Stromal cell of bone marrow (primary cell): ENCODE data around the gene C1QTNF1.
"Not testable (repeated sequence)": the region's sequence is repeated elsewhere in the genome, so short reads cannot be mapped to it uniquely, and the experiment has no call there.

Experiments used
- DNase-seq: peaks from one replicate; pipeline ENCODE4 v3.0.0-alpha.2; 2012; ENCODE audit warnings: low read depth

Gene C1QTNF1

GRCh38 chr17:79055197-79055596, 31.2 kb downstream of the C1QTNF1 start:
- peak; percentile 61 for DNase-seq

DNA sequence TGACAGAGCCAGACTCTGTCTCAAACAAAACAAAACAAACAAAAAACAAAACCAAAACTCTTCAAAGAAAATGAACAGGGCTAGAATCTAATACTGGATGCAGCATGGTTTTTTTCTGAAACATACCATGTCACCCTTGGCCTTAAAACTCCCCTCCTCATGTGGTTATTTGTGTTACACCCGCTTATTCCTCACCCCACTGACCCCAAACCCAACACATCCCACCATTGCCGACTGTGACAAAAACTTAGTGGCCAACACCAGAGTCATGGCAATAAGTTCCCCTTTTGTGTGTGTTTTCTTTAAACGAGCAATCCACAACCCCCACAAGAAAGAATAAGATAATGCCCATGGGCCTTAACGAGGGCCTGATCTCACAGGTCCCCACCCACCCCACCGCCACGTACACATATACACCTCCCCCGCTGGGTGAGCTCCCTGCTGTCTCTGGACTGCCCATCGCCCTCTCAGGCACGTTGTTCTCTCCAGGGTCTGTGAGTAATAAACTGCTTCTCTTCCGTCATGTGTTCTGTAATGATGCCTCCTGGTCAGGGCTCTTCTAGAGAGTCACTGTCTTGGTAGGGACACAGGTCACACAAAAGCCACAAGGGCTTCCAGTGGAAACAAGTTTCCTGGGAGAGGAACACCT, 33.9 kb downstream of the C1QTNF1 start:
- DNase-seq, result no peak

GRCh38 chr17:79062691-79063090, 38.7 kb downstream of the C1QTNF1 start:
- DNase-seq, result no peak

- DNase-seq, result no peak
These were observed 40.1 kb downstream of the C1QTNF1 start for GRCh38 chr17:79064026-79064425.

DNA sequence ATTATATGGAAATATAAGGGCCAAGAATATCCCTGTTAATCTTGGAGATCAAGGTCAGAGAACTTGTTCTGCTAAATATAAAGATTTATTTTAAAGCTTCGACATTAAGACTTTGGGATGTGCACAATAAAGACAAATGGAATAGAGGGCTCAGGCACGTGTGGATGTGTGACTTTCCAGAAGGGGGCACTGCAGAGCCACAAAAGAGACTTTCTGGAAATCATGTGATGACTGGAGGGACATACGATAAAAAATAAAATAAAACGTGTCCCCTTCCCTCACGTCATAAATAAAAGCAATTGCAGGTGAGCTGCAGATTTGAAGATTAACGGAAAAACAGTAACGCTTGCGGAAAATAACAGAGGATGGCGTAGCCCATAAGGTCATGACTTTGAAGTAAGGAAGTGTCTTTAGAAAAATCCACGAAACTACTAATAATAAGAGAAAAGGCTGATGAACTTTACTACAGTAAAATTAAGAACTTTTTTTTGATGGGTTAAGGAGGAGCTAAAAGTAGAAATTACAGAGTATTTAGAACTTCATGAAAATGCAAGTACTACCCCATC, 41.2 kb downstream of the C1QTNF1 start:
- no peak for DNase-seq

- DNase-seq, result no peak
These were observed 43.0 kb downstream of the C1QTNF1 start for GRCh38 chr17:79066963-79067362.

GRCh38 chr17:79070266-79070880, 46.4 kb downstream of the C1QTNF1 start:
- DNase-seq, result no peak

DNA sequence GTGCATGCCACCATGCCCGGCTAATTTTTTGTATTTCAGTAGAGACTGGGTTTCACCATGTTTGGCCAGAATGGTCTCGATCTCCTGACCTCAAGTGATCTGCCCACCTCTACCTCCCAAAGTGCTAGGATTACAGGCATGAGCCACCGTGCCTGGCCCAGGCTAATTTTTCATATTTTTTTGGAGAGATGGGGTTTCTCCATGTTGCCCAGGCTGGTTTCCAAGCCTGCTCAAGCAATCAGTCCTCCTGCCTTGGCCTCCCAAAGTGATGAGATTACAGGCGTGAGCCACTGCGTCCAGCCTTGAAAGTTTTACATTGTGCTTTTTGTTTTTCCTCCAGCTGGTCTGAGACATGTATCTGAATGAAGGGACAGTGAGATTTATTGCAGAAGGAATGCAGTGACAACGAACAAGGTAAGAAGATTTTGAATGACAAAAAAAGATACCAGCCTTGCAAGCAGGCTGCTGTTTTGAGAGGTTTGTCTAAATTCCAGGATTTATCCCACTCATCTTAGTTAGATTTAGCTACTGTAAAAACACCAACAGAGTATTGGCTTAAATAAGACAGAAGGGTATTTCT, 47.3 kb downstream of the C1QTNF1 start:
- DNase-seq, result no peak

DNA sequence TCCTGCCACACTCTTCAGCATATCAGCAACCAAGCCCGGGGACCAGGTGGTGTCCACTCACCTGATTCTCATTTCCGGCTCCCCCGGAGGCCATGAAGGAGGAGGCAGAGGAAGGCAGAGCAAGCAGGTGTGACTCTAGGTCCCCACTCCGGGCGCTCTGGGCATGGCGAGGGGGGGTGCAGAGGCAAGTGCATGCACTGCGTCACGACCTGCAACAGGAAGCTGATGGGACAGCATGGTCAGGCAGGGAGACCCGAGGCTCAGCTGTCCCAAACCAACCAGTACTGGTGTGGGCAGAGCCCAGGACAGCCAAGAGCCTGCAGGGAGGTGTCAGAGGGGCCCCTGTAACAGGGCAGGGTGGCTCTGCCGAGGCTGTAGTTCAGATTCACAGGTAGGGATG, 48.6 kb downstream of the C1QTNF1 start:
- no peak for DNase-seq

DNA sequence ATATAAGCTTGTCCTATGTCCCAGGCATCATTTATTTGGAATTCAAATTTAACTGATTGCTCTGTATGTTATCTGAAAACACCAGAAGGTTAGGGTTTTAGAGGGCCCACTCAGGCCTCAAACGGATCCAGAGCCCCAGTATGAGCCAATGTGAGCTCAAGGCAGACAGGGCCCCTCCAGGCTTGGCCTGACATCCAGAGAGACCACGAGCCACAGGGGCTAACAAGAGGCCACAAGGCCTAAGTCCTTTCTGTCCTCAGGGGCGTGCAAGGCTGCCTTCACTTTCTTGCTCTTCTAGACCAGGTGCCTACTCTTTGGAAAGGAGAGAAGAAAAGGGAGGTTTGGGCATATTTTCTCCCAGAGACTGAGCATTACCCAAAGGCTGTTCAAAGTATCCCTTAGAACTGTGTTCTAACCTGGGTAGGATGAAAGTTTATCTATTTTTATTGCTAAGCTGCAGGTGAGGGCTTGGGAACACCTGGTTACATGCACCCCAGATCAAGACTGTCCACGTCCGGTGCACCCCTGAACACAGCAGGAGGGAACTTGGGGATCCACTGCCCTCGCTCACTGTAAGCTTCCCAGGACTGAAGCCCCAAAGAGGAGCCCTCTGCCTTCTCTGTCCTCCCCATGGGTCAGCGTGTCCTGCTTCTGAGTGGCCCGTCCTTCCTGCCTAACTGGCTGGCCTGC, 49.2 kb downstream of the C1QTNF1 start:
- no peak for DNase-seq

GRCh38 chr17:79073706-79074088, 49.7 kb downstream of the C1QTNF1 start:
- DNase-seq, result no peak

- DNase-seq, result not testable (repeated sequence)
These were observed 50.2 kb downstream of the C1QTNF1 start for GRCh38 chr17:79074121-79074648.

- DNase-seq, result peak; percentile 83
These were observed 50.9 kb downstream of the C1QTNF1 start, which contains the start of gene ENGASE for GRCh38 chr17:79074649-79075445. TSS of gene ENGASE (plus strand) at chr17:79074824. CDS start at chr17:79074945, 121 bp downstream.

DNA sequence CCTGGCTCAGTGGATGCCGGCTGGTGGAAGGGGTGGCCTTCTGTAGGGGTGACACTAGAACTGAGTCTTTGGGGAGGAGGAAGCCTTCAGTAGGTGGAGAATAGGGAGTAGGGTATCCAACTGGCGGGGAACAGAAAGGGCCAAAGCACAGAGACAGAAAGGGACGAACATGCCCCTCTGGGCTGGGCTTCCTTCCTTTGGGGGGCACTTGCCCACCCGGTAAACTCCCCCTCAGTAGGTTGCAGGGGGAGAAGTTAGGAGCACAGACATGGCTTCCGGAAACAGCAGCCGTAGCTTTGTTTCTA, 51.4 kb downstream of the C1QTNF1 start:
- no peak for DNase-seq

GRCh38 chr17:79075861-79076406, 52.0 kb downstream of the C1QTNF1 start:
- no peak for DNase-seq

DNA sequence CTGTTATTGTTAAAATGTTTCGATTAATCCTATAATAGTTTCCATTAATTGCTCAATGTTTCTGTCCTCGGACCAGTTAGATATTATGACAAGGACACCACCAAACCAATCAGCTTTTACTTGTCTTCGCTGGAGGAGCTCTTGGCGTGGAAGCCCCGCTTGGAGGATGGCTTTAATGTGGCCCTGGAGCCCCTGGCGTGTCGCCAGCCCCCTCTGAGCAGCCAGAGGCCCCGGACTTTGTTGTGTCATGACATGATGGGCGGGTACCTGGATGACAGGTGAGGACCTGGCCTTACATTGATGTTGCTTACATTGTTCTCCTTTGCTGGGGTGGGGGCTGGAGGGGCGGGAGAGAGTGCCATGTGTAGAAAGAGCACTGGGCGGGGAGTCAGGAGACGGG, 53.6 kb downstream of the C1QTNF1 start:
- DNase-seq, result no peak

- no peak for DNase-seq
These were observed 54.7 kb downstream of the C1QTNF1 start for GRCh38 chr17:79078476-79079190.

DNA sequence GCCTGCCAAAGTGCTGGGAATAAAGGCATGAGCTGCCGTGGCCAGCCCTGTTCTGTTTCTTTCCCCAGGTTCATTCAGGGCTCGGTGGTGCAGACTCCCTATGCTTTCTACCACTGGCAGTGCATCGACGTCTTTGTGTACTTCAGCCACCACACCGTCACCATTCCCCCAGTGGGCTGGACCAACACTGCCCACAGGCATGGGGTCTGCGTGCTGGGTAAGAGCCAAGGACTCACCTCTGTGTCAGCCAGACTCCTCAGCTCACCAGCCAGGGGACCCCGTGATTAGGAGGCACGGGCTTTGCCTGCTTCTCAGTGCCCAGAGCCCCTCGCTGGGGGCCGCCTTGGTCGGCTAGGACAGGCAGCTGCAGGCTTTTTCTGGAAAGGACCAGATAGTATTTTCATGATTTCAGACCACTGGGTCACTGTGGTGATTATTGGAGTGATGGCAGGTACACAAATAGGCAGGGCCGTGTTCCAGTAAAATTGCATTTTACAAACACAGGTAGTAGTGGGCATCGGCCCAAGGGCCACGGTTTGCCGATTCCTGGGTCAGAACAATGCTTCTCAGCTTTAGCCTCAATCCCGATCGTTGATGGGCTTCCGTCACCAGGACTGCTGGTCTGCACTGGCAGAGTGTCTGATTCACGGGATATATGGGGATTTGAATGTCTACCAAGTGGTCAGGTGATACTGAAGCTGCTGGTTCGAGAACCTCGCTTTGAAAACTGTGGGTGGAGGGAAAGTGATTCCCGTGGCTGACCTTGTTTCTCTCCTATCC, 55.6 kb downstream of the C1QTNF1 start:
- no peak for DNase-seq

DNA sequence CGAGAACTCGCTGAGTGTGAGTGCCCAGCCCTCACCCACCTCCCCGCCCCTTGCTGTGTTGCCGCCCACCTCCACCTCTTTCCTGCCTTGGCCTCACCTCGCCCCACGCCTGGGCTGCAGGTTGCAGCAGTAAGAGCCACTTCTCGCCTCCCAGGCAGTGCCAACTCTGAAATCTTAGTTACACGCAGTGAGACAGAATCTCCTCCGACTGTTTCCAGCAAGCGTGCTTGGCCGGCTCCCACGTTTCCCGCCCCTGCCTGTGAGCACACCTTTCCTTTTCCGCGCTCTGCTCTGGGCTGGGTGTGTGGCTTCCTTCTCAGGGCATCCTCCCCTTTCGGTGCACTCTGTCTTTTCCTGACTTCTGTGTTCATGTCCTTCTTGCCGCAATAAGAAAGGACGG, 56.4 kb downstream of the C1QTNF1 start:
- no peak for DNase-seq

- DNase-seq, result no peak
These were observed 56.9 kb downstream of the C1QTNF1 start for GRCh38 chr17:79080761-79081290.
